Transverse colon (tissue), 4 donors: ENCODE results near the gene MAN1A2.

Experiments
- CTCF ChIP-seq, 5 experiments: fragments of 200-600 bp in 3 of 5; fragments of 450-650 bp in 2 of 5; sonication (generic) in 3 of 5; IDR thresholded peaks; 1 replicate in 2 of 5; 2 replicates in 3 of 5; pipeline ENCODE4 v1.5.1; 2016 to 2017; ENCODE audit warnings: antibody characterized with exemption in 5 of 5, inconsistent platforms in 3 of 5, mild to moderate bottlenecking in 2 of 5, moderate library complexity in 1 of 5
- EP300 ChIP-seq: sonication (generic); formaldehyde crosslinking; IDR thresholded peaks from one replicate; pipeline ENCODE4 v1.6.1; 2017; ENCODE audit warnings: antibody characterized with exemption, low read depth
- POLR2A ChIP-seq: fragments of 450-650 bp; IDR thresholded peaks from one replicate; pipeline ENCODE4 v1.6.1; 2016; ENCODE audit warnings: antibody characterized with exemption, mild to moderate bottlenecking, moderate library complexity
- POLR2AphosphoS5 ChIP-seq, 3 donors: sonication (generic); formaldehyde crosslinking; IDR thresholded peaks; one replicate each; pipeline ENCODE4 v1.6.1; 2016; ENCODE audit warnings: antibody characterized with exemption in 3 of 3

- no peak for TF ChIP-seq CTCF (IDR thresholded peaks at IDR 0.05)
- TF ChIP-seq POLR2A, result no peak
- TF ChIP-seq POLR2AphosphoS5 (IDR thresholded peaks at IDR 0.05), result no peak
- no peak for TF ChIP-seq EP300
These were observed 189.1 kb downstream of the MAN1A2 start for GRCh38 chr1:117556341-117556740.
